Muscle layer of duodenum (tissue), 2 donors: ENCODE measurements around the gene ATP5PB.

Experiments
- H3K27ac ChIP-seq: one replicate; pipeline ENCODE4 v1.7.0; 2013; ENCODE audit warnings: mild to moderate bottlenecking, low read length
- H3K27me3 ChIP-seq: one replicate; pipeline ENCODE4 v1.7.0; 2013; ENCODE audit warnings: low read depth, mild to moderate bottlenecking, control low read depth, low read length
- H3K36me3 ChIP-seq, 2 donors: one replicate each; pipeline ENCODE4 v1.7.0; 2013; ENCODE audit warnings: low read length in 2 of 2, control low read depth in 1 of 2, mild to moderate bottlenecking in 1 of 2; ENCODE audit not compliant: insufficient read depth in 2 of 2, control insufficient read depth in 1 of 2
- H3K4me1 ChIP-seq, 2 donors: one replicate each; pipeline ENCODE4 v1.7.0; 2013; ENCODE audit warnings: low read length in 2 of 2, mild to moderate bottlenecking in 2 of 2, control low read depth in 1 of 2, moderate library complexity in 1 of 2; ENCODE audit not compliant: insufficient read depth in 2 of 2, control insufficient read depth in 1 of 2
- H3K4me3 ChIP-seq, 2 donors: one replicate each; pipeline ENCODE4 v1.7.0; 2013; ENCODE audit warnings: low read length in 2 of 2, low read depth in 1 of 2, mild to moderate bottlenecking in 1 of 2
- H3K9me3 ChIP-seq, 2 donors: one replicate each; pipeline ENCODE4 v1.7.0; 2013; ENCODE audit warnings: low read length in 2 of 2, control low read depth in 1 of 2, mild to moderate bottlenecking in 1 of 2; ENCODE audit not compliant: control insufficient read depth in 1 of 2
- donor health status: healthy.

Gene ATP5PB

GRCh38 chr1:111476761-111477309, 27.6 kb downstream of the ATP5PB start:
- peak overlapping the region; percentile 72 for H3K27ac ChIP-seq
- H3K4me1 ChIP-seq = peaks cover 0 to 3% of the 10 kb centered on the region in 2 donors
- H3K27me3 ChIP-seq = no peaks in the 10 kb centered on the region
- H3K36me3 ChIP-seq = peaks cover 0 to 6% of the 10 kb centered on the region in 2 donors
- no peaks in the 10 kb centered on the region for H3K9me3 ChIP-seq
- no peak overlapping the region for H3K4me3 ChIP-seq

- H3K27ac ChIP-seq = no peak overlapping the region
- H3K4me1 ChIP-seq = peaks cover 0 to 5% of the 10 kb centered on the region in 2 donors
- H3K9me3 ChIP-seq = no peaks in the 10 kb centered on the region
- H3K4me3 ChIP-seq = no peak overlapping the region
- H3K27me3 ChIP-seq = no peaks in the 10 kb centered on the region
- no peaks in the 10 kb centered on the region for H3K36me3 ChIP-seq
These were observed 31.4 kb downstream of the ATP5PB start for GRCh38 chr1:111480674-111481073.

GRCh38 chr1:111481387-111482221, 32.3 kb downstream of the ATP5PB start:
- Histone ChIP-seq H3K4me3 (no peak overlapping the region), H3K36me3 (no peaks in the 10 kb centered on the region), H3K27me3 (no peaks in the 10 kb centered on the region), H3K4me1 (peaks cover 0 to 5% of the 10 kb centered on the region in 2 donors), H3K9me3 (no peaks in the 10 kb centered on the region), H3K27ac (no peak overlapping the region)

GRCh38 chr1:111483166-111483565, 33.9 kb downstream of the ATP5PB start:
- Histone ChIP-seq H3K4me3 (no peak overlapping the region), H3K27ac (no peak overlapping the region), H3K9me3 (no peaks in the 10 kb centered on the region), H3K27me3 (no peaks in the 10 kb centered on the region), H3K4me1 (peaks cover 0 to 5% of the 10 kb centered on the region in 2 donors), H3K36me3 (no peaks in the 10 kb centered on the region)

- H3K4me3 ChIP-seq = no peak overlapping the region
- H3K27ac ChIP-seq = no peak overlapping the region
- no peaks in the 10 kb centered on the region for H3K36me3 ChIP-seq
- H3K9me3 ChIP-seq = no peaks in the 10 kb centered on the region
- H3K4me1 ChIP-seq = peaks cover 0 to 5% of the 10 kb centered on the region in 2 donors
- no peaks in the 10 kb centered on the region for H3K27me3 ChIP-seq
These were observed 34.6 kb downstream of the ATP5PB start for GRCh38 chr1:111483876-111484275.

- no peaks in the 10 kb centered on the region for H3K9me3 ChIP-seq
- H3K36me3 ChIP-seq = no peaks in the 10 kb centered on the region
- peaks cover 0 to 5% of the 10 kb centered on the region in 2 donors for H3K4me1 ChIP-seq
- H3K27me3 ChIP-seq = no peaks in the 10 kb centered on the region
- no peak overlapping the region for H3K4me3 ChIP-seq
- no peak overlapping the region for H3K27ac ChIP-seq
These were observed 35.2 kb downstream of the ATP5PB start for GRCh38 chr1:111484391-111485026.

GRCh38 chr1:111486431-111486830, 37.2 kb downstream of the ATP5PB start:
- Histone ChIP-seq H3K4me1 (peaks cover 0 to 5% of the 10 kb centered on the region in 2 donors), H3K4me3 (no peak overlapping the region), H3K9me3 (no peaks in the 10 kb centered on the region), H3K36me3 (no peaks in the 10 kb centered on the region), H3K27me3 (no peaks in the 10 kb centered on the region), H3K27ac (no peak overlapping the region)

GRCh38 chr1:111487133-111487532, 37.9 kb downstream of the ATP5PB start:
- Histone ChIP-seq H3K27ac (no peak overlapping the region), H3K27me3 (no peaks in the 10 kb centered on the region), H3K36me3 (no peaks in the 10 kb centered on the region), H3K4me1 (no peaks in the 10 kb centered on the region), H3K4me3 (no peak overlapping the region), H3K9me3 (no peaks in the 10 kb centered on the region)

- Histone ChIP-seq H3K9me3 (no peaks in the 10 kb centered on the region), H3K36me3 (no peaks in the 10 kb centered on the region), H3K27me3 (no peaks in the 10 kb centered on the region), H3K4me1 (no peaks in the 10 kb centered on the region), H3K27ac (peak overlapping the region; percentile 71), H3K4me3 (no peak overlapping the region)
These were observed 39.4 kb downstream of the ATP5PB start for GRCh38 chr1:111488669-111489068.

- Histone ChIP-seq H3K9me3 (no peaks in the 10 kb centered on the region), H3K36me3 (no peaks in the 10 kb centered on the region), H3K4me1 (no peaks in the 10 kb centered on the region), H3K27ac (peak overlapping the region; percentile 71), H3K27me3 (no peaks in the 10 kb centered on the region), H3K4me3 (no peak overlapping the region)
These were observed 40.3 kb downstream of the ATP5PB start for GRCh38 chr1:111489604-111490003.

GRCh38 chr1:111490220-111490619, 41.0 kb downstream of the ATP5PB start:
- Histone ChIP-seq H3K9me3 (no peaks in the 10 kb centered on the region), H3K4me1 (no peaks in the 10 kb centered on the region), H3K27ac (peak overlapping the region; percentile 26), H3K27me3 (no peaks in the 10 kb centered on the region), H3K36me3 (no peaks in the 10 kb centered on the region), H3K4me3 (no peak overlapping the region)
